Loucy (cell line): Measurements from ENCODE around the gene CFAP157.

ENCODE experiments used
- H2AFZ ChIP-seq: fragments of 200-600 bp; sonication (generic); 2 replicates; pipeline ENCODE4 v1.6.0; 2016; ENCODE audit warnings: antibody characterized with exemption, mild to moderate bottlenecking, low read length, moderate library complexity
- H3F3A ChIP-seq: fragments of 200-600 bp; 2 replicates; pipeline ENCODE4 v1.6.0; 2016; ENCODE audit warnings: antibody characterized with exemption, low read depth, mild to moderate bottlenecking
- H3K27me3 ChIP-seq: fragments of 200-600 bp; sonication (generic); 2 replicates; pipeline ENCODE4 v1.6.1; 2014; ENCODE audit warnings: low read length, mild to moderate bottlenecking; ENCODE audit not compliant: insufficient read depth, poor library complexity, severe bottlenecking
- H3K36me3 ChIP-seq: fragments of 200-600 bp; sonication (generic); 2 replicates; pipeline ENCODE4 v1.6.1; 2016; ENCODE audit warnings: low read length; ENCODE audit not compliant: insufficient read depth
- H3K4me1 ChIP-seq: fragments of 200-600 bp; sonication (generic); 2 replicates; pipeline ENCODE4 v1.5.1; 2014; ENCODE audit warnings: low read length, mild to moderate bottlenecking; ENCODE audit not compliant: insufficient read depth, poor library complexity, severe bottlenecking
- H3K4me2 ChIP-seq: fragments of 200-600 bp; sonication (generic); 2 replicates; pipeline ENCODE4 v1.6.0; 2014; ENCODE audit warnings: antibody characterized with exemption, low read length, low read depth, mild to moderate bottlenecking; ENCODE audit not compliant: poor library complexity, severe bottlenecking
- H3K4me3 ChIP-seq: fragments of 200-600 bp; sonication (generic); 2 replicates; pipeline ENCODE4 v1.5.1; 2014; ENCODE audit warnings: low read length, mild to moderate bottlenecking, mixed read lengths; ENCODE audit not compliant: poor library complexity, severe bottlenecking
- H3K79me2 ChIP-seq: fragments of 200-600 bp; sonication (generic); 2 replicates; pipeline ENCODE4 v1.6.1; 2014; ENCODE audit warnings: low read length; ENCODE audit not compliant: insufficient read depth
- H3K9ac ChIP-seq: fragments of 200-600 bp; sonication (generic); 2 replicates; pipeline ENCODE4 v1.6.0; 2014; ENCODE audit warnings: mild to moderate bottlenecking, low read depth, low read length, moderate library complexity; ENCODE audit not compliant: poor library complexity, severe bottlenecking
- H3K9me2 ChIP-seq: fragments of 200-600 bp; sonication (generic); replicated peaks from 2 replicates; pipeline ENCODE4 v1.6.1; 2016; ENCODE audit warnings: low read depth, low read length, mixed read lengths
- H3K9me3 ChIP-seq: fragments of 200-600 bp; sonication (generic); 2 replicates; pipeline ENCODE4 v1.6.1; 2014; ENCODE audit warnings: mild to moderate bottlenecking, antibody characterized with exemption, low read length, low read depth; ENCODE audit not compliant: insufficient read depth
- H4K20me1 ChIP-seq: fragments of 200-600 bp; sonication (generic); 2 replicates; pipeline ENCODE4 v1.6.0; 2014; ENCODE audit warnings: antibody characterized with exemption, low read length, mild to moderate bottlenecking; ENCODE audit not compliant: insufficient read depth, poor library complexity, severe bottlenecking
- CTCF ChIP-seq: fragments of 200-600 bp; sonication (generic); conservative IDR thresholded peaks from 2 replicates; pipeline ENCODE4 v1.5.1; 2014; ENCODE audit warnings: mild to moderate bottlenecking, antibody characterized with exemption, low read length
- EZH2phosphoT487 ChIP-seq: fragments of 200-600 bp; IDR thresholded peaks from 2 replicates; pipeline ENCODE4 v1.6.1; 2018; ENCODE audit warnings: antibody characterized with exemption, mild to moderate bottlenecking, moderate library complexity, borderline replicate concordance

The CFAP157 gene

GRCh38 chr9:127746959-127747569 lies 40.3 kb downstream of the CFAP157 start:
- Histone ChIP-seq H3K4me3 (no peak overlapping the region), H4K20me1 (peaks cover 22% of the 10 kb centered on the region), H3K9me2 (no peaks in the 10 kb centered on the region), H2AFZ (no peak overlapping the region), H3K79me2 (no peaks in the 10 kb centered on the region), H3K27me3 (no peaks in the 10 kb centered on the region), H3K9ac (no peak overlapping the region), H3K4me1 (no peaks in the 10 kb centered on the region), H3K9me3 (no peaks in the 10 kb centered on the region), H3K4me2 (no peak overlapping the region), H3K36me3 (peaks cover 92% of the 10 kb centered on the region; the same call in 1 of the 2 replicates), H3F3A (no peaks in the 10 kb centered on the region)
- TF ChIP-seq CTCF (no peak), EZH2phosphoT487 (no peak)

- no peak for TF ChIP-seq CTCF
- TF ChIP-seq EZH2phosphoT487, result no peak
- Histone ChIP-seq H2AFZ (no peak overlapping the region), H3K36me3 (peaks cover 82% of the 10 kb centered on the region; the same call in 1 of the 2 replicates), H3K9me3 (no peaks in the 10 kb centered on the region), H4K20me1 (peaks cover 27% of the 10 kb centered on the region), H3K4me2 (no peak overlapping the region), H3K27me3 (no peaks in the 10 kb centered on the region), H3K9ac (no peak overlapping the region), H3K4me3 (no peak overlapping the region), H3F3A (no peaks in the 10 kb centered on the region), H3K4me1 (no peaks in the 10 kb centered on the region), H3K79me2 (no peaks in the 10 kb centered on the region), H3K9me2 (no peaks in the 10 kb centered on the region)
These were observed 42.5 kb downstream of the CFAP157 start for GRCh38 chr9:127749090-127749787.

GRCh38 chr9:127751269-127752054 lies 44.7 kb downstream of the CFAP157 start:
- Histone ChIP-seq H3K4me1 (no peaks in the 10 kb centered on the region), H4K20me1 (peaks cover 27% of the 10 kb centered on the region), H3K9me3 (no peaks in the 10 kb centered on the region), H3K4me2 (no peak overlapping the region), H3K36me3 (peaks cover 65% of the 10 kb centered on the region; the same call in 1 of the 2 replicates), H3K9me2 (no peaks in the 10 kb centered on the region), H3K4me3 (no peak overlapping the region), H3K27me3 (no peaks in the 10 kb centered on the region), H3K9ac (no peak overlapping the region), H3F3A (no peaks in the 10 kb centered on the region), H2AFZ (no peak overlapping the region), H3K79me2 (no peaks in the 10 kb centered on the region)
- TF ChIP-seq CTCF (no peak), EZH2phosphoT487 (no peak)
